Measurements from ENCODE around the gene EPB41L4B.
A peak's percentile ranks its signal among the peaks of the same experiment; 100 is the strongest.

The EPB41L4B gene

DNA sequence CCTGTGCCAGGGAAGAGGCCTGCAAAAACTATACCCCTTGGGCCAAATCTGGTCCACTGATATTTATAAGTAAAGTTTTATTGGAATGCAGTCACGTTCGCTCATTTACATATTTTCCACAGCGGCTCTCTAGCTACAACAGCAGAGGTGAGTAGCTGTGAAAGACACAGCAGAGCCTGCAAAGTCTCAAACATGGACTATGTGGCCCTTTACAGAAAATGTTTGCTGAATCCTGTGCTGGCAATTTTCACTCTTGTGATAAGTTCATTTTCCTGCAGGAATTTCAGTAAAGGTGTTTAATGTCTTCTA is 70.1 kb downstream of the EPB41L4B start:
- no peaks in the 10 kb centered on the region for H3K36me3 ChIP-seq (ENCODE audit: insufficient read depth, low read length)
- H3K9me3 ChIP-seq (replicated peaks; ENCODE audit: low read length): no peaks in the 10 kb centered on the region
- H3K9ac ChIP-seq (ENCODE audit: low read depth, low read length): no peak overlapping the region
- H3K27me3 ChIP-seq (ENCODE audit: control insufficient read depth, insufficient read depth, low read length): no peaks in the 10 kb centered on the region
- peaks cover 43% of the 10 kb centered on the region for H3K4me1 ChIP-seq (ENCODE audit: control insufficient read depth, insufficient read depth, low read length)
- H3K4me2 ChIP-seq (ENCODE audit: low read length): peak overlapping the region; percentile 44
- no peak overlapping the region for H3K4me3 ChIP-seq (ENCODE audit: low read length)

DNA sequence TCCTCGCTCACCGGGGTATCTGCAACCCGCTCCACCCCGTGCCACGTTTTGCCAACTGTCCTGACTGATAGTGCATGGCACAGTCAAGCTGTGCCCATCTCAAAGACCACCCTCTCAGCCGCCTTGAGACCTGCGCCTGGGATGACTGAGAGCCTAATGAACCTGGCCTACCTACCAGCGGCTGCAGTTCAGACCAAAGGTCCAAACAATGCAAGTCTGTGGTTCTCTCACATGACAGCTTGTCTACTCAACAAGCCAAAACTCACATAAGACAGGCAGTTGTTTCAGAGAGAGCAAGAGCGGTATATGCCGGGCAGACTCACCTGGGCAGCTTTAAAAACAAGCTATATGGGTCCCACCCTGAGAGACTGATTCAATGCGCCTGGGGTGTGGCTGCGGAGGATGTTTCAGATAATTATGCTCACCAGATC is 70.5 kb downstream of the EPB41L4B start:
- no peaks in the 10 kb centered on the region for H3K36me3 ChIP-seq (ENCODE audit: insufficient read depth, low read length)
- H3K9me3 ChIP-seq (replicated peaks; ENCODE audit: low read length): no peaks in the 10 kb centered on the region
- no peak overlapping the region for H3K4me2 ChIP-seq (ENCODE audit: low read length)
- H3K4me3 ChIP-seq (ENCODE audit: low read length): no peak overlapping the region
- H3K27me3 ChIP-seq (ENCODE audit: control insufficient read depth, insufficient read depth, low read length): no peaks in the 10 kb centered on the region
- H3K4me1 ChIP-seq (ENCODE audit: control insufficient read depth, insufficient read depth, low read length): peaks cover 43% of the 10 kb centered on the region
- H3K9ac ChIP-seq (ENCODE audit: low read depth, low read length): no peak overlapping the region

DNA sequence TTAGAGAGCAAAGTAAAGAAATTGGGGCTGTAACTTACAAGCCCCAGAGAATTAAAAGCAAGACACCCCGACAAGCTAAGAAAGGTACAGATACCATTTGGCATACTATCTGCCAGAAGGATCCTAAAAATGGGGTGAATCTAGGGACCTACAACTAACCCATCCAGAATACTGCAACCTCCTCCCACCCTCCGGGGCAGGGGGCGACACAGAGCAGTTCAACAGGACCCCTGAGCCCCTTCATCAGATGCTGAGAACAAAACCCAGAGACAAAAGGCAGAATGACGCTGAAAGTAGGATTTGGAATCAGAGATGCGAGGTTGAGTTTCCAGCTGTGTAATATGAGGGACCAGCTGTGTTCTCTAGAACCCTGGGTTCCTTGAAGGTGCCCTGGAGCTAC is 71.2 kb downstream of the EPB41L4B start:
- Histone ChIP-seq H3K4me2 (ENCODE audit: low read length) (no peak overlapping the region), H3K9ac (ENCODE audit: low read depth, low read length) (no peak overlapping the region), H3K4me1 (ENCODE audit: control insufficient read depth, insufficient read depth, low read length) (peaks cover 38% of the 10 kb centered on the region), H3K36me3 (ENCODE audit: insufficient read depth, low read length) (no peaks in the 10 kb centered on the region), H3K4me3 (ENCODE audit: low read length) (no peak overlapping the region), H3K27me3 (ENCODE audit: control insufficient read depth, insufficient read depth, low read length) (no peaks in the 10 kb centered on the region), H3K9me3 (replicated peaks; ENCODE audit: low read length) (no peaks in the 10 kb centered on the region)

DNA sequence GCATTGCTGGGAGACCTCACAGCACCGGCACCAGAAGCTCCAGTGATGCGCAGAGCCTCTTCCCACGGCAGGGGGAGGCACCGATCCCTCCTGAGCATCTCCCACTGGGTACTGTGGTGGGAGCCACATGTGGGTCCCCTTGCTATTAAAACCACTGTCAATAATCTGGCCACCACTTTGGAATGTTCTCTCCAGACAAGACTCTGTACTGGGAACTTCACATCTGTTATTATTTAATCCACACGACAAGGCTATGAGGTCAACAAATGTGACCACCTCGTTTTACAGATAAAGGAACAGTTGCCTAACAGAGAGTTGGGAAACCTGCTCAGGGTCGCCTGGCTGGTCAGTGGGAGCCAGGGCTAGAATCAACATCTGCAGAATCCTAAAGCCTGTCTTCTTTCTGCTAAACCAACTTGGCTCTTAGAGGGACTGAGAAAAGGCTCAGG is 72.7 kb downstream of the EPB41L4B start:
- H3K4me1 ChIP-seq (ENCODE audit: control insufficient read depth, insufficient read depth, low read length): peaks cover 25% of the 10 kb centered on the region
- no peaks in the 10 kb centered on the region for H3K36me3 ChIP-seq (ENCODE audit: insufficient read depth, low read length)

DNA sequence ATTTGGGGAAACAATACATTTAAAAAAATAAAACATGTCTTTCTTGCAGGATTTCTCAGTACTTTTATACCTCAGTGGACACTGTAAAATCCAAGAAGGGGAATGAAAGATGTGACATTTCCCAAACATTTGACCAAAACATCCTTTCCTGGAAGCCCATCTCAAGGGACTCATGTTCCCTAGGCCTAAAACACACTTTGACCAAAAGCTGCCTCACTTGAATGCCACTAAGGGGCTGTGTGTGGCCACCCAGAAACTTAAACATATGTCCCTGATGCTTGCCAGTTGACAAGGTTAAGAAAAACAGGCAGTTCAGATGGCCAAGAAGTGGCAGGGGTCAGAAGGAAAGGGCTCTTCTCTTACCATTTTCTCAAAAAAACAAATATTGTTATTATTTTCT is 73.6 kb downstream of the EPB41L4B start:
- no peak overlapping the region for H3K9ac ChIP-seq (ENCODE audit: low read depth, low read length)
- no peaks in the 10 kb centered on the region for H3K36me3 ChIP-seq (ENCODE audit: insufficient read depth, low read length)
- H3K4me1 ChIP-seq (ENCODE audit: control insufficient read depth, insufficient read depth, low read length): peaks cover 16% of the 10 kb centered on the region
- H3K27me3 ChIP-seq (ENCODE audit: control insufficient read depth, insufficient read depth, low read length): no peaks in the 10 kb centered on the region
- H3K9me3 ChIP-seq (replicated peaks; ENCODE audit: low read length): no peaks in the 10 kb centered on the region
- H3K4me2 ChIP-seq (ENCODE audit: low read length): no peak overlapping the region
- no peak overlapping the region for H3K4me3 ChIP-seq (ENCODE audit: low read length)

More for the DNA sequence above, 72.7 kb downstream of the EPB41L4B start:
- Histone ChIP-seq H3K9me3 (replicated peaks; ENCODE audit: low read length) (no peaks in the 10 kb centered on the region), H3K9ac (ENCODE audit: low read depth, low read length) (no peak overlapping the region), H3K4me3 (ENCODE audit: low read length) (no peak overlapping the region), H3K4me2 (ENCODE audit: low read length) (no peak overlapping the region), H3K27me3 (ENCODE audit: control insufficient read depth, insufficient read depth, low read length) (no peaks in the 10 kb centered on the region)

DNA sequence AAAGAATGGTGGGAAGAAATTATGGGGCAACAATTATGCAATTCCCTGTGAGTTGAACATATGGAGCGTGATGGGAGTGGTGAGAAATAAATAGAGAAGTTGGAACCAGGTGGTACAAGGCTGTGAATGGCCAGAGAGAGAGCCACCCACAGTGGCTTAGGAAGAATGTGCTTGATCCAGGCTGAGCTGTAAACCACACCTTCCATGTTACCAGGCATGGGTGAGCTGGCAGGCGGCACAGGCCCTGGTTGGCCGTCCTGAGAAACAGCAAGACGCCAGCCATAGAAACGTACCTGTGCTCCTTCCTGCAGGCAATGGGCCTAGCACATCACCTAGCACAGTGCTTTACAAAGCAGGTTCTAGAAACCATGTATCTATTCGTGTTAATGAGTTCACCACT is 74.3 kb downstream of the EPB41L4B start:
- Histone ChIP-seq H3K9me3 (replicated peaks; ENCODE audit: low read length) (no peaks in the 10 kb centered on the region), H3K9ac (ENCODE audit: low read depth, low read length) (no peak overlapping the region), H3K36me3 (ENCODE audit: insufficient read depth, low read length) (no peaks in the 10 kb centered on the region), H3K27me3 (ENCODE audit: control insufficient read depth, insufficient read depth, low read length) (no peaks in the 10 kb centered on the region), H3K4me2 (ENCODE audit: low read length) (no peak overlapping the region), H3K4me1 (ENCODE audit: control insufficient read depth, insufficient read depth, low read length) (peaks cover 9% of the 10 kb centered on the region), H3K4me3 (ENCODE audit: low read length) (no peak overlapping the region)

DNA sequence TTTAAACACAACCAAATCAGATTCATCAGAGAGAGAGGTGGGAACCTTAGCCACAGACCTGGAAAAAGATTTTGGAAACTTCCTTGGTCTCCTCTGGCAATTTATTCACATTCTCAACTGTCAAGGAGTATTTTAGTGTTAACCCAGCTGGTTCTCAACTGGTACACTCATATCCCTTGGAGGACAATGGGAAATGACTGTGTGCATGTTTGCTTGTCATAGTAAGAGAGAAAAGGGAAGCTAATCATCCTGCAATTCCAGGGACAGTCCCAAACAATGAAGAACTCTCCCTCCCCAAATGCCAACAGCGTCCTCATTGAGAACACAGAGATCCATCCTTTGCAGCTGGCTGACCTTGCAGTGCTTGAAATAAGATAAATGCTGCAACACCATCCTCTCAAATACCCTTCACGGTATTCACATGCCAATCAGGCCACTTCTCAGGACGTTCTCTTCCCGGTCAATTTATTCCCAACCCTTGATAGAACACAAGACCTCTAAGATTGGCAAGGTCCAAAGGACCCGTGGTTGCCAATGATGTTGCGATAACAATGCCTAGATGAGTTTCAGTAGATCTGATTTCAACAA is 75.5 kb downstream of the EPB41L4B start:
- Histone ChIP-seq H3K4me1 (ENCODE audit: control insufficient read depth, insufficient read depth, low read length) (no peaks in the 10 kb centered on the region), H3K36me3 (ENCODE audit: insufficient read depth, low read length) (no peaks in the 10 kb centered on the region), H3K9ac (ENCODE audit: low read depth, low read length) (no peak overlapping the region), H3K9me3 (replicated peaks; ENCODE audit: low read length) (no peaks in the 10 kb centered on the region), H3K27me3 (ENCODE audit: control insufficient read depth, insufficient read depth, low read length) (no peaks in the 10 kb centered on the region), H3K4me2 (ENCODE audit: low read length) (no peak overlapping the region), H3K4me3 (ENCODE audit: low read length) (no peak overlapping the region)

DNA sequence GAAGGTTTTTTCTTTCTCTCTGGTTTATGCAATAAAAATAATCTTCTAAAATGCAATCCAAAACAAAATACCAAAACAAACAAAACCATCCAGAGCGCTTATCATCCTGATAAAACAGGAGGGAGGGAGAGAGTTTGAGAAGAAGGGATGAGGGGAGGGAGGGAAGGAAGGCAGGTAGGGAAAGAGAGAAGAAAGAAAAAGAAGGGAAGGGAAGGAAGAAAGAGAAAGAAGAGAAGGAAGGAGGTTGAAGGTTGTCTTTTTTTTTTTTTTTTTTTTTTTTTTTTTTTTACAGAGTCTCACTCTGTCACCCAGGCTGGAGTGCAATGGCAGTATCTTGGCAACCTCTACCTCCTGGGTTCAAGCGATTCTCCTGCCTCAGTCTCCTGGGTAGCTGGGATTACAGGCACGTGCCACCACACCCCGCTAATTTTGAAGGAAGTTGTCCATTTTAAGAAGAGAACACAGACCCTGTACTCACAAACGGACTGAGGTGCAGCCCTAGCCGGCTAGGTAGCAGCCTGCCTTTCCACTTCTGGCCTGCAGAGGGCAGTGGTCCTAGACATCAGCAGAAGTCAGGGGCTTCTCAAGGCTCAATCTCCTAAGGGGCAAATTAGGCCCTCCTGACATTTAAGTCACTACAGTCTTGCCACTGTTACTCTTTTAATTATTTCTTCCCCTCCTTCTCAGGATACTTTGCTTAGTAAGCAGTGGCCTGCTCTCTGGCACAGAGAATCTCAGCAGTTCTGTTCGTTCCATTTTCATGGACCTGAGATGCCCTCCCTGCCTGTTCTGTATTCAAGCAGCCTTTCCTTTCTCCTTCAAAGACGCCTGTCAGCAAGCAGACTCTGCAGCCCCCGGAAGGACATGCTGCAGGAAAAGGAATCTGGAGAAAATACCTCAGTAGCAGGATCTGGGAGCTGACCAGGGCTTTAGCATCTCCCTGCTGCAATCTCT is 76.4 kb downstream of the EPB41L4B start:
- no peak overlapping the region for H3K4me2 ChIP-seq (ENCODE audit: low read length)
- H3K4me3 ChIP-seq (ENCODE audit: low read length): no peak overlapping the region
- no peaks in the 10 kb centered on the region for H3K36me3 ChIP-seq (ENCODE audit: insufficient read depth, low read length)
- no peak overlapping the region for H3K9ac ChIP-seq (ENCODE audit: low read depth, low read length)
- H3K4me1 ChIP-seq (ENCODE audit: control insufficient read depth, insufficient read depth, low read length): no peaks in the 10 kb centered on the region
- H3K9me3 ChIP-seq (replicated peaks; ENCODE audit: low read length): no peaks in the 10 kb centered on the region
- H3K27me3 ChIP-seq (ENCODE audit: control insufficient read depth, insufficient read depth, low read length): no peaks in the 10 kb centered on the region

DNA sequence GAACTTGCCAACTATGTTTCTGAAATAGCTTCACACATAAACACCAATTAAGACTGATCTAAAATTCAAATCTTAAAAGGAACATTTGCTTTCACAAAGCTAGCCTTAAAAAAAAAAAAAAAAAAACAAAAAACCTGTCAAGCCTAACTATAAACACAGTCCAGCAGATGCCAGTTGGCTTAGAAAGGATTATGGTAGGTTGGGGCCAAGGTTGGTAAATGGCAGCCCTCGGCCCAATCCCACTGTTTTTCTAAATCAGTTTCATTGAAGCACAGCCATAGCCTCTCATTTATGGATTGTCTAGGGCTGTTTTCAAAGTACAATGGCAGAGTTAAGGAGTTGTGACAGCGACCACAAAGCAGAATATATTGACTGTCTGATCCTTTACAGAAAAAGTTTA is 78.1 kb downstream of the EPB41L4B start:
- Histone ChIP-seq H3K4me3 (ENCODE audit: low read length) (no peak overlapping the region), H3K9ac (ENCODE audit: low read depth, low read length) (no peak overlapping the region), H3K9me3 (replicated peaks; ENCODE audit: low read length) (no peaks in the 10 kb centered on the region), H3K4me2 (ENCODE audit: low read length) (no peak overlapping the region), H3K4me1 (ENCODE audit: control insufficient read depth, insufficient read depth, low read length) (peaks cover 12% of the 10 kb centered on the region), H3K36me3 (ENCODE audit: insufficient read depth, low read length) (no peaks in the 10 kb centered on the region), H3K27me3 (ENCODE audit: control insufficient read depth, insufficient read depth, low read length) (no peaks in the 10 kb centered on the region)

DNA sequence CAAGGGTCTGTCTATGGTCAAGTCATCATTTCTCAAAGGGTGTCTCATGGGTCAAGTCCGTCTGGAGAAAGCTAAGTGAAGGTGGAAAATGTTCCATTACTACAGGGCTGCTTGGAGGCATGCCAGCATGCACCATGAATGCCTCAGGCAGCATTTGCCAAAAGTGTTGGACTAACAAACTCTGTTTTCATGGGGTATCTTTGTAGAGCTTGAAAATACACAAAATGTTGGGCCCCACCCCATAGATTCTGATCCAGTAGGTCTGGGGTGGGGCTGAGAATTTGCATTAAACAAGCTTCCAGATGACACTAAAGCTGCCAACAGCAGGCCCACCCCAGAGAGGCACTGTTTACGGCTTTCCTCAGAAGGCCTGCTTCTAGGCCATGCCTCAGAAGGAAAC is 78.8 kb downstream of the EPB41L4B start:
- H3K9me3 ChIP-seq (replicated peaks; ENCODE audit: low read length): no peaks in the 10 kb centered on the region
- H3K27me3 ChIP-seq (ENCODE audit: control insufficient read depth, insufficient read depth, low read length): no peaks in the 10 kb centered on the region
- no peak overlapping the region for H3K4me2 ChIP-seq (ENCODE audit: low read length)
- no peak overlapping the region for H3K9ac ChIP-seq (ENCODE audit: low read depth, low read length)
- H3K36me3 ChIP-seq (ENCODE audit: insufficient read depth, low read length): no peaks in the 10 kb centered on the region
- peaks cover 12% of the 10 kb centered on the region for H3K4me1 ChIP-seq (ENCODE audit: control insufficient read depth, insufficient read depth, low read length)
- no peak overlapping the region for H3K4me3 ChIP-seq (ENCODE audit: low read length)

DNA sequence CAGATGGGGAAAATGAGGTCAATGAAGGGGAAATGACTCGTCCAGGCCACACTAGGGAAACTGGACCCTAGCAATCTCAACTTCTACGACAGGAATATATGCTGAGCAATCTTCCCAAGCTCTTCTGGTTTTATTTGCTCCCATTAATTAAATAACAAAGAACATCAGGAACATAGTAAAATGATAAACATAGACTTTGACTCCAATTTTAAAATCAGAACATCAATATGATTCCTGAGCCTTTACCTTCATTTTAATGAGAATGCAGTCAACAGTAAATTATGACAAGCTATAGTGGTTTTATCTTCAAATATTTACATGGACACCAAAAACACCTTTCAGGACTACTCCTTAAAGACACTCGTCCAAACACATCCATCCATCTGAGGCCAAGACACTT is 79.7 kb downstream of the EPB41L4B start:
- Histone ChIP-seq H3K9ac (ENCODE audit: low read depth, low read length) (no peak overlapping the region), H3K4me2 (ENCODE audit: low read length) (no peak overlapping the region)

DNA sequence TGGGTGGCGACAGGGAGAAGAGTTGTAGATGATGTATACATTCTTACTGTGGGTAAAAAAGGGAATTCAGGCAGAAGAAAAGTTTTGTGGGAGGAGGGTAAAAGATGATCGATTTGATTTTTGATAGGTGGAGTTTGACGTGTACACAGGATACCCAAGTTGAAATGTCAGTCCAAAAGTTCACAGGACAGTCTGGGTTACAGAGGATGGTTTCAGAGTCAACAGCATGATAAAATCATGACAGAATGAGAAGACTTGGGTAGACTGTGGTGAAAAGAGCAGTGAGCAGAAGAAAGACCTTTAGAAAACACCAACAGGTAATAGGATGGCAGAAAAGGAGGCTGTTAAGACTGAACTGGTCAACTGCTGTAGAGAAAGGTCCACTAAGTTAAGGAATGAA is 81.6 kb downstream of the EPB41L4B start:
- Histone ChIP-seq H3K4me3 (ENCODE audit: low read length) (no peak overlapping the region), H3K9ac (ENCODE audit: low read depth, low read length) (no peak overlapping the region), H3K9me3 (replicated peaks; ENCODE audit: low read length) (no peaks in the 10 kb centered on the region), H3K27me3 (ENCODE audit: control insufficient read depth, insufficient read depth, low read length) (no peaks in the 10 kb centered on the region), H3K36me3 (ENCODE audit: insufficient read depth, low read length) (no peaks in the 10 kb centered on the region), H3K4me2 (ENCODE audit: low read length) (no peak overlapping the region), H3K4me1 (ENCODE audit: control insufficient read depth, insufficient read depth, low read length) (peaks cover 12% of the 10 kb centered on the region)

More for the DNA sequence above, 79.7 kb downstream of the EPB41L4B start:
- Histone ChIP-seq H3K9me3 (replicated peaks; ENCODE audit: low read length) (no peaks in the 10 kb centered on the region), H3K36me3 (ENCODE audit: insufficient read depth, low read length) (no peaks in the 10 kb centered on the region), H3K4me3 (ENCODE audit: low read length) (no peak overlapping the region), H3K27me3 (ENCODE audit: control insufficient read depth, insufficient read depth, low read length) (no peaks in the 10 kb centered on the region), H3K4me1 (ENCODE audit: control insufficient read depth, insufficient read depth, low read length) (peaks cover 12% of the 10 kb centered on the region)

Data from skeletal muscle satellite cell (primary cell).